Natural killer cell (primary cell): Measurements from ENCODE around the gene PEX14. TPM values are rescaled to one million over a fixed set of nuclear protein-coding genes. Genes with fewer than 3 reads are reported as not detected.

Experiments used
- ATAC-seq, 3 donors: fragments of 150-1000 bp in 2 of 3; fragments of 200-7000 bp in 1 of 3; cut with Tn5 transposase; 1 replicate in 1 of 3; 2 replicates in 2 of 3; pipeline ENCODE4 v1.10.0; 2021; ENCODE audit warnings: mild to moderate bottlenecking in 2 of 3, moderate library complexity in 2 of 3
- DNase-seq, 2 donors: peaks; one replicate each; pipeline versions ENCODE4 v3.0.0 to v3.0.0-alpha.2; 2013 to 2021; ENCODE audit warnings: mixed read lengths in 1 of 2
- H3K27ac ChIP-seq: one replicate; pipeline ENCODE4 v1.5.1; 2013; ENCODE audit warnings: mild to moderate bottlenecking, low read length
- H3K27me3 ChIP-seq: one replicate; pipeline ENCODE4 v1.6.1; 2013; ENCODE audit warnings: low read length; ENCODE audit not compliant: control insufficient read depth, insufficient read depth
- H3K36me3 ChIP-seq: one replicate; pipeline ENCODE4 v1.6.1; 2013; ENCODE audit warnings: low read length; ENCODE audit not compliant: control insufficient read depth, insufficient read depth
- H3K4me1 ChIP-seq: one replicate; pipeline ENCODE4 v1.6.1; 2013; ENCODE audit warnings: low read length; ENCODE audit not compliant: control insufficient read depth, insufficient read depth
- H3K4me3 ChIP-seq: one replicate; pipeline ENCODE4 v1.5.1; 2013; ENCODE audit warnings: low read length
- H3K9me3 ChIP-seq: one replicate; pipeline ENCODE4 v1.6.1; 2013; ENCODE audit warnings: low read length; ENCODE audit not compliant: control insufficient read depth, insufficient read depth
- H3K27ac Mint-ChIP-seq, 2 donors: one replicate each; pipeline ENCODE4 v1.8.0; 2022; ENCODE audit warnings: mild to moderate bottlenecking in 2 of 2, mixed read lengths in 2 of 2, moderate library complexity in 1 of 2
- H3K27me3 Mint-ChIP-seq, 2 donors: one replicate each; pipeline ENCODE4 v1.8.0; 2022; ENCODE audit warnings: low read depth in 2 of 2, mixed read lengths in 2 of 2
- H3K36me3 Mint-ChIP-seq: one replicate; pipeline ENCODE4 v1.8.0; 2022; ENCODE audit warnings: mixed read lengths
- H3K4me1 Mint-ChIP-seq, 2 donors: one replicate each; pipeline ENCODE4 v1.8.0; 2022; ENCODE audit warnings: mixed read lengths in 2 of 2
- H3K4me3 Mint-ChIP-seq: one replicate; pipeline ENCODE4 v1.8.0; 2022; ENCODE audit warnings: mild to moderate bottlenecking, moderate library complexity, mixed read lengths
- H3K9me3 Mint-ChIP-seq, 2 donors: one replicate each; pipeline ENCODE4 v1.8.0; 2022; ENCODE audit warnings: mixed read lengths in 2 of 2
- CTCF ChIP-seq: fragments of 200-600 bp; IDR thresholded peaks from one replicate; pipeline ENCODE4 v1.8.0; 2022; ENCODE audit warnings: antibody characterized with exemption
- WGBS: methylation state at CpG from one replicate; pipeline ENCODE4 v1.1.7; 2013; ENCODE audit warnings: missing lambda C conversion rate; ENCODE audit not compliant: insufficient coverage; 5-methylcytosine and 5-hydroxymethylcytosine counted together
- intact Hi-C: fragments of 100-400 bp; cut with micrococcal nuclease; formaldehyde crosslinking; loops from one replicate; pipeline ENCODE4 v1.14.2; 2022
- total RNA-seq, 4 donors: library from RNA; stranded (reverse); fragments of 120-200 nt in 1 of 4; gene quantifications; one replicate each; pipeline versions ENCODE4 v1.2.3 to v1.2.4, GENCODE V29; 2013 to 2022

Gene PEX14
- total RNA-seq, 3 donors from 2014 or later (not counting 1 experiment from before 2014, with no cell fraction given) = 21.4 to 27.3 (median 24.1) TPM

GRCh38 chr1:10616696-10617095, 141.9 kb downstream of the PEX14 start:
- Mint-ChIP-seq H3K4me1 (peaks cover 10% of the 10 kb centered on the region in 2 donors), H3K27me3 (no peaks in the 10 kb centered on the region), H3K4me3 (no peak overlapping the region), H3K9me3 (no peaks in the 10 kb centered on the region), H3K27ac (no peak overlapping the region), H3K36me3 (no peaks in the 10 kb centered on the region)
- no peak overlapping the region for H3K4me3 ChIP-seq
- TF ChIP-seq CTCF = no peak
- peaks cover 2% of the 10 kb centered on the region for H3K36me3 ChIP-seq
- H3K9me3 ChIP-seq = no peaks in the 10 kb centered on the region
- ATAC-seq (no peak), DNase-seq (no peak)
- WGBS = 95% methylated on average over 15 of the region's 15 CpGs
- H3K27me3 ChIP-seq = no peaks in the 10 kb centered on the region
- intact Hi-C loops = no loop called here
- no peak overlapping the region for H3K27ac ChIP-seq
- H3K4me1 ChIP-seq = no peaks in the 10 kb centered on the region

- Mint-ChIP-seq H3K27me3 (no peaks in the 10 kb centered on the region), H3K36me3 (no peaks in the 10 kb centered on the region), H3K9me3 (no peaks in the 10 kb centered on the region), H3K4me1 (peaks cover 10% of the 10 kb centered on the region in 2 donors), H3K4me3 (no peak overlapping the region), H3K27ac (no peak overlapping the region)
- no peak for TF ChIP-seq CTCF
- Histone ChIP-seq H3K36me3 (peaks cover 2% of the 10 kb centered on the region), H3K9me3 (no peaks in the 10 kb centered on the region), H3K27me3 (no peaks in the 10 kb centered on the region), H3K4me3 (no peak overlapping the region), H3K4me1 (no peaks in the 10 kb centered on the region), H3K27ac (no peak overlapping the region)
- intact Hi-C loops = no loop called here
- 96% methylated on average over 5 of the region's 5 CpGs for WGBS
- no peak for DNase-seq
- ATAC-seq = no peak
Observed at GRCh38 chr1:10617318-10617717, 142.6 kb downstream of the PEX14 start.

GRCh38 chr1:10617931-10618885, 143.5 kb downstream of the PEX14 start:
- Mint-ChIP-seq H3K36me3 (no peaks in the 10 kb centered on the region), H3K9me3 (no peaks in the 10 kb centered on the region), H3K4me1 (peaks cover 5 to 10% of the 10 kb centered on the region in 2 donors), H3K4me3 (no peak overlapping the region), H3K27me3 (no peaks in the 10 kb centered on the region), H3K27ac (no peak overlapping the region)
- Histone ChIP-seq H3K36me3 (peaks cover 5% of the 10 kb centered on the region), H3K27ac (no peak overlapping the region), H3K4me1 (no peaks in the 10 kb centered on the region), H3K27me3 (no peaks in the 10 kb centered on the region), H3K4me3 (no peak overlapping the region), H3K9me3 (no peaks in the 10 kb centered on the region)
- DNase-seq (no peak), ATAC-seq (no peak)
- no peak for TF ChIP-seq CTCF
- intact Hi-C loops = no loop called here
- WGBS = 94% methylated on average over 23 of the region's 23 CpGs
